HG03196 (cell line): ENCODE measurements around the gene PTGFRN.
"Not testable (repeated sequence)": the region's sequence is repeated elsewhere in the genome, so short reads cannot be mapped to it uniquely, and the experiment has no call there.

Experiments
- ATAC-seq: cut with Tn5 transposase; IDR thresholded peaks from one replicate; pipeline ENCODE4 v1.9.1; 2021; ENCODE audit not compliant: unreplicated experiment

PTGFRN gene

DNA sequence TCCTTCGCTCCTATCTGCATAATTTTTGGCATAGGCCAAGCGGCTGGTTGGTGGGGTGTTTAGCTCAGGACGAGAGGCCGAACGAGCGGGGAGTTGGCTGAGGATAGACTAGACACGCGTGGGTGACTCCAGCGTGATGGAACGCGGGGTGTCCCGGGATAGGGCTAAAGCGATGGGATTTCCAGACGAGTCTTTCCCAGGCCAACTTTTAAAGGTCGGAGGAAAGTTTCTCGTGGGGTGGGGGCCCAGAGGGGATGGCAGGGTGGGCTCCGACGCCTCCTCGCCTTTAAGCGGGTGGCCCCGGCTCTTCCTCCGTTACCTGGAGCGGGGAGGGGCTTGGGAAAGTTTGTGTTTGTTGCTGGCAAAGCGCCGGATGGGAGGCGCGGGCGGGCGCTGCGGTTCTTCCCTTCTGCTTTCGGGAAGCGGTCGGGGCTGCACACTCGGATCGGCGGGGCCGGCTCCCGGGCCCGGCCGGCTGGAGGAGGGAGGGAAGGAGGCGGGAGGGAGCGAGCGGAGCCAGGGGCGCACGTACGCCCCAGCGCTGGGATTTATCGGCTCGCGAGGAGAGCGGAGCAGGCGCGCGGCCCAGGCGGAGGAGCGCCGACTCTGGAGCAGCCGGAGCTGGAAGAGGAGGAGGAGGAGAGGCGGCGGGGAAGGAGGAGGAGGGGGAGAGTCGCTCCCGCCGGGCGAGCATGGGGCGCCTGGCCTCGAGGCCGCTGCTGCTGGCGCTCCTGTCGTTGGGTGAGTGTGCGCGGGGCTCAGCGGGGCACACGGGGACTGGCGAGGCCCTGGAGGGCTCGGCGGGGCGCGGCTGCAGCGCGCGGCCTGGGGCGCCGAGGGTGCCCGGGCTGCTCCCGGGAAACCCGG, at the start of gene PTGFRN:
TSS of gene PTGFRN (plus strand) at position 405 of the 867 bp plus-strand sequence. CDS start at position 693, 288 bp downstream.
- ATAC-seq = no peak

DNA sequence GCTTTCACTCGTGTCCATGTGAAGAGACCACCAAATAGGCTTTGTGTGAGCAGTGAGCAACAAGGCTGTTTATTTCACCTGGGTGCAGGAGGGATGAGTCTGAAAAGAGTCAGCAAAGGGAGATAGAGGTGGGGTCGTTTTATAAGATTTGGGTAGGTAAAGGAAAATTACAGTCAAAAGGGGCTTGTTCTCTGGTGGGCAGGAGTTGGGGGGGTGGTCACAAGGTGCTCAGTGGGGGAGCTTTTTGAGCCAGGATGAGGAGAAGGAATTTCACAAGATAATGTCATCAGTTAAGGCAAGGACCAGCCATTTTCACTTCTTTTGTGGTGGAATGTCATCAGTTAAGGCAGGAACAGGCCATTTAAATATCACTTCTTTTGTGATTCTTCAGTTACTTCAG, 49.5 kb upstream of the PTGFRN start:
- not testable (repeated sequence) for ATAC-seq

DNA sequence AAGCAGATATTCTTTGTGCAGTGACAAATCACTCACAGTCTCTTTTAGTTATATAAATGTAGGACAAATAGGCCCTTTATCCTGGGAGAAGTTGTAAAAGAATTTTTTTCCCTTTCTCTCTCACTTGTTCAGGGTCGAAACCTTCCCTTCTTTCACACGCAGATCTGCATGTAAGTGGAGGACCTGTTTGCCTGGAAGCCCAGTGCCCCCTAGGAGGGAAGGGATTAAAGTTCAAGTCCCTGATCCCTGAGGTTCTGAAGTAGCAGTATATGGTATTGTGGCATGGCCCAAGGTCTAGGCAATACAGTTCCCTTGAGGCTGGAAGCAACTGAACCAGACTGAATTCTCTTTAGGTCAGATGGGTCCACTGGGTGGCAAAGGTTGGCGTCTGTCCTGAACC, 48.6 kb upstream of the PTGFRN start:
- no peak for ATAC-seq

GRCh38 chr1:116863031-116863430, 46.7 kb upstream of the PTGFRN start:
- not testable (repeated sequence) for ATAC-seq

DNA sequence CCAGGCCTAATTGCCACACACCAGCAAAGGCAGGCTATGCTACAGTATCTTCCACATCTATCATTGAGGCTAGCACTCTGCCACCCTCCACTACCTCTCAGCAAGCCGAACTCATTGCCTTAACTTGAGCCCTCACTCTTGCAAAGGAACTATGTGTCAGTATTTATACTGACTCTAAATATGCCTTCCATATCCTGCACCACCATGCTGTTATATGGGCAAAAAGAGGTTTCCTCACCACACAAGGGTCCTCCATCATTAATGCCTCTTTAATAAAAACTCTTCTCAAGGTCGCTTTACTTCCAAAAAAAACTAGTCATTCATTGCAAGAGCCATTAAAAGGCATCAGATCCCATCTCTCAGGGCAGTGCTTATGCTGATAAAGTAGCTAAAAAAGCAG, 43.2 kb upstream of the PTGFRN start:
- ATAC-seq = not testable (repeated sequence)

DNA sequence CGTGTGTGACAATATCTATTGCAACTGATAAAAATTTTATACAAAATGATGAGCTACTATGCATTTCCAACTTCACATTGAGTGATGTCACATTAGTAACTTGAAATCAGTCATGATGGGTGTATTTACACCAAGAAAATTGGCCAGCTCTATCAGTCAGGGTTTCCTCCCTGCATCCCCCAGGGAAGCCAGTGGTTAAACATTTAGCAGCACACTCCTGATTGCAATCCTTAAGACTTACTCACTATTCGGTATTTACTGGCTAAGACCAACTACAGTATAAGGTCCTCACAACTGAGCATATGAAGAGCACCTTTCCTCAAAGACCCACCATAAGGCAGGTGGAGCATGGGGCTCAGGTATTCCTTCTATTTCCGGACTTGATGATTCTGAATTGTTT, 41.3 kb upstream of the PTGFRN start:
- no peak for ATAC-seq

GRCh38 chr1:116869611-116870010, 40.1 kb upstream of the PTGFRN start:
- no peak for ATAC-seq

GRCh38 chr1:116870300-116870699, 39.4 kb upstream of the PTGFRN start:
- no peak for ATAC-seq

GRCh38 chr1:116871779-116872146, 38.0 kb upstream of the PTGFRN start:
- no peak for ATAC-seq

GRCh38 chr1:116873680-116874271, 35.9 kb upstream of the PTGFRN start:
- no peak for ATAC-seq

DNA sequence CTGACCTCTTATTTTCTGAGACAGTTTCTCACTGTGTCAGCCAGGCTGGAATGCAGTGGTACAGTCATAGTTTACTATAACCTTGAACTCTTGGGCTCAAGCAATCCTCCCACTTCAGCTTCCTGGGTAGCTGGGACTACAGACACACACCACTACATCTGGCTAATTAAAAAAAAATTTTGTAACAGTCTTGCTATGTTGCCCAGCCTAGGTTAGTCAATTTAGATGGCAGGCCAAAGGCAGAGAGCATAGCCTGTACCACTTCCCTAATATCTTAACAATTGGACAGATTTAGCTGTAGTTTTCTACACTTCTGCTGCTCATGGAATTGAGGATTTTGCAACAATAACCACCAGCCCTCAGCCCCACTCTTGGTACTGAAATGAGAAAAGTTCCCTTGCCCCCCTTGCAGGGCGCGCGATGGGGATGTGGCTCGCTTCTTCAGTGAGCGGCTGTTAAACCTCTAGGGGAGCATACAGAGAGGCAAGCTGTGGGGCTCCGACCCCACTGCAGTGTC, 34.9 kb upstream of the PTGFRN start:
- no peak for ATAC-seq

DNA sequence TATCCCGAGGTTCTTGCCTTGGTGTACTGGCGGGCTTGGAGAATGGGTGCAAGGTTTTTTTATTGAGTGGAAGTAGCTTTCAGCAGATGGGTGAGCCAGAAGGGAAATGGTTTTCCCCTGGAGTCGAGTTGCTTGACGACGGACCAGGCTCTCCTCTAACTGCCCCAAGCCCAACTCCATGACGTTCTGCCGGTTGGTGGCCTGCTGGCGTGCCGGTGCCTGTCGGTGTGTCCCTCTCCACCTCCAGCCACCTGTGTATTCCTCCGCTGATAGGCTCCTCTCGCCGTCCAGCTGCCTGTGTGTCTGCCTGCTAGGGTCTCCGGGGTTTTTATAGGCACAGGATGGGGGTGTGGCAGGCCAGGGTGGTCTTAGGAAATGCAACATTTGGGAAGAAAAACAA, 34.3 kb upstream of the PTGFRN start:
- no peak for ATAC-seq

GRCh38 chr1:116875946-116876345, 33.8 kb upstream of the PTGFRN start:
- not testable (repeated sequence) for ATAC-seq

DNA sequence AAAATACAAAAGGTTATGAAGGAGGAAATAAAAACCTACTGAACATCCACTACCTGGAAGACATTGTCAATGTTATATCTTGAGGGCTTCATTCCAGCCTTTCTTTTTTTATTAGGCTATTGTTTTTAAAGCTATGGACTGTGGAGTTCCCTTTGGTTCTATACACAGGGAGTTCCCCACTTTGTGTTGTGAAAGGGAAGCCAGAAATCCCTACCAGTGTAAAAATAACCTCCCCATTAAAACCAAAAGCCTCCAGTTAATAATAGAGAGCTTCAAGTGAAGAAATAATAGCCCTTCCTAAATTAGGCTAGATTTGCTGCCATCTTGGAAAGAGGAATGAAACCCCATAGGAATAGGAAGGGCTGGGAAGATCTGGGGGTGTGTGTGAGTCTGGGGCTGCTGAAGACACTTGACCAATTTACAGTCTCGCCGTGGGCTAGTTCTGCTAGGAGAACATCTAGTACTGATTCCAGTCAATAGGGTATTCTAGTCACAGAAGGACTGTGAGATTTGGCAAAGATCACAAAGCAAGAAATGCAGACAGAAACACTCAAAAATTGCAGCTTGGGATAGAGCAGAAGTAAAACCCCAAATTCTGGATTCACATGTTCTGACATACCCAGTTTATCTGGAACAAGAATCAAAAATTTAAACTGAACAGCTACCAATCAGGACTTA, 32.4 kb upstream of the PTGFRN start:
- no peak for ATAC-seq

- peak; percentile 61 for ATAC-seq
These were observed 30.8 kb upstream of the PTGFRN start for GRCh38 chr1:116878804-116879477.

GRCh38 chr1:116879478-116880133, 30.1 kb upstream of the PTGFRN start:
- peak; percentile 17 for ATAC-seq

DNA sequence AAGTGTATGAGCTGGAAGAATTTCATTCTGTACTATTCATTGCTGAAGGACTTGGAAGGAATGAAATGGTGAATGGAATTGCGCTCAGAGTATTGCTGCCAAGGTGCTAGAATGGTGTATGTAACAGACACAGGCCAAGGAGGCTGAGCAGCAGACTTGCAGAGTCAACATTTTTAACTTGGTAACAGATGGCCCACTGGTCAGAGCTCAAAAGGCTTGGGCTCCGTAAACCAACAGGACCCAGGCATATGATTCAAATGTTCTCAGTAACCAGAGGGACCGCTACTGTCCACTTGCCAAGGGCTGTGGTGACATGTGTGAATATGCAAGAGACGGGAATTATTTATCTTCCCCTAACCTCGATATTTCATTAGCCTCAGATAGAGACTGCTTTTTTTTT, 28.8 kb upstream of the PTGFRN start:
- ATAC-seq = no peak

GRCh38 chr1:116881879-116882520, 27.7 kb upstream of the PTGFRN start:
- no peak for ATAC-seq

- no peak for ATAC-seq
These were observed 26.9 kb upstream of the PTGFRN start for GRCh38 chr1:116882866-116883265.

GRCh38 chr1:116886291-116886878, 23.3 kb upstream of the PTGFRN start:
- no peak for ATAC-seq
